GM19099 (cell line): ENCODE data around the gene BLNK.
A peak's percentile ranks its signal among the peaks of the same experiment; 100 is the strongest.

Experiments
- POLR2A ChIP-seq: IDR thresholded peaks from 3 replicates; pipeline ENCODE4 v1.6.1; 2011; ENCODE audit warnings: low read depth; ENCODE audit not compliant: insufficient read length; ENCODE audit errors: extremely low read depth

The BLNK gene

DNA sequence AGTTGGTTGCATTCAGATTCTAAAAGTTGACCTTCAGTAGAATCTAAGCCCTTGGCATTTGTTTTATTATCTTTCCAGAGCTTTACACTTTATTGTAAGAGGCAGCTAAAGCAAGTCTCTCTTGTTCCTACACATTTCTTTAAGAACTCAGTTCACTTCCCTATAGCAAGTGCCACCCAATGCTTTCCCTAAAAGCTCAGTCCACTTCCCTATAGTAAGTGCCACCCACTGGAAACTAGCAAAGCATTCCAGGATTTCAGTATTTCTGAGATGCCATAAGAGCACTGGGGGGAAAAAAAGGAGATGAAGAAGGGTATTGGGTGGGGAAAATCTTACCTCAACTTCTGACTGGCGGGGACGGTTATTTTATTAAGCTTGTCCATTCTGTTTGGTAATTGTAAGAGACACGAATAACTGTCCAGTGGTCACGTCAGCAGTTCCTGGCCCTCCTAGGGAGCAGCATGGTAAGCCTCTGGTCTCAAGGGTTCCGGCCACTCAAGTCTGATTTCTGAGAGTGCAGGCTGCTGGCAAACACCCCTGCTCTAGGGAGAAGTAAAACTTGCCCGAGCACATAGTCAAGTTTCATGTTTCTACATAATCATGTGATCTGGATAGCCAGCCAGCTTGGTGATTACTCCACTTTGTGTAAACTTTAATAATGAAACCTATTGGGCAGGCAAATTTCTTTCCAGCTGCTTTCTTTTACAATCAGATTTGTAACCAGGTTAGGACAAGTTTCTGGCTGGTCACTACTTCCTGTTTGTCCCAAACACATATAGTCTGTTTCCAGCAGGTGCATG is at the start of gene BLNK:
Gene BLNK, minus strand, starts transcription at position 554 of the 800 bp plus-strand sequence. Its CDS starts 171 bp downstream, at position 383.
- TF ChIP-seq POLR2A: peak; percentile 98

DNA sequence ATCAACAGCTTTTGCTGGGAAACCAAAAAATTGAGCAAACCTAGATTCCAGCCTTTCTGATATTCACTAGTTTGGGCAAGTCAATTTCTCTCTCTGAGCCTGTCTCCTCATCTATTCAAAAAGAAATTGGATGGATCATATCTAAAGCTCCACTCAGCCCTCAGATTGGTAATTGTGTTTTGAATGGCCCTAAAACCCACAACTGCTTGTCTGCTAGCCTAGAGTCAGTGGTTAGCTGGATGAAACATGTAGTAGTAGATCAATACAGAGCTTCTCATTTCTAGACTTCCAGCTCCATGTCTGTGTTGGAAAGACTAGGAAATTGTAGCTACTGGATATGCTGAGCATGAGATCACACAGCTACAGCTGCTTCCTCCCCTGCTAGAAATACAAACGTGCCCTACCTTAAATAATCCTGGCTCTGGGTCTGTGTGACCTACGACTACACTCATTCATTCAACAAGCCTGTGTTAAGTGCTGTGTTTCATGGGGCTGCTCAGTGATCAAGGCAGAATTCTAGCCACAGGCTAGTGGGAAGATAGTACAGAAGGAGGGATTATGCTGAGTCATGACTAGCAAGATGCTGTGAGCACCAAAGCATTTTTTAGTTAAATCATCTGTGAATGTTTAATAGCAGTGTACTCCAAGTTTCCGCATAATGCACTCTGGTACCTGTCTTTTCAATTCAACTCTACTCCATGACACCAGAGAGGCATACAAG is 48.5 kb upstream of the BLNK start:
- no peak for TF ChIP-seq POLR2A

DNA sequence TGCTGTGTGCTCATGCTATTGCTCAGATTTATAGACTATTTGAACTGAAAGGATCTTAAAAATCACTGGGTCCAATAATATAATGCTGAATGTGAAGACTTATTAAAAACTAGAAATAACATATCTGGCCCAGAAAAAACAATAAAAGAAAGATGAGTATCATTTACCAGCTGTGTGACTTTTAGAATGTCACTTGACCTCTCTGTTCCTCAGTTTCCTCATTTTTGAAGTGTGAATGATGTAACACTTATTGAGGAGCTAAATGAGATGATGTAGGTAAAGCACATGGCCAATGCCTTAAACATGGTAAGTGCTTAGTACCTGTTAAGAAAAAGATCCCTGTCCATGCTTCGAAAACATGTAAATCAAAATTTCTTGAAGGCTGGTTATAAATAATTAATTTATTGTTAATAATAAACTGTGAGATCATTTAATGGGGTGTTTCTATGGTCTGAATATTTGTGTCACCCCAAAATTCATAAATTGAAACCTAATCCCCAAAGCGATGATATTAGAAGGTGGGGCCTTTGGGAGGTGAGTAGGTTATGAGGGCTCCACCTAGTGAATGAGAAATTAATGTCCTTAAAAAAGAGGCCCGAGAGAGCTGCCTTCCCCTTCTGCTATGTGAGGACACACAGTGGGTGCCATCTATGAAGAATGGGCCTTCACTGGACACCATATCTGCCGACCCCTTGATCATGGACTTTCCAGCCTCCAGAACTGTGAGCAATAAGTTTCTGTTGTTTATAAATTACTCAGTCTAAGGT is 45.9 kb upstream of the BLNK start:
- no peak for TF ChIP-seq POLR2A

DNA sequence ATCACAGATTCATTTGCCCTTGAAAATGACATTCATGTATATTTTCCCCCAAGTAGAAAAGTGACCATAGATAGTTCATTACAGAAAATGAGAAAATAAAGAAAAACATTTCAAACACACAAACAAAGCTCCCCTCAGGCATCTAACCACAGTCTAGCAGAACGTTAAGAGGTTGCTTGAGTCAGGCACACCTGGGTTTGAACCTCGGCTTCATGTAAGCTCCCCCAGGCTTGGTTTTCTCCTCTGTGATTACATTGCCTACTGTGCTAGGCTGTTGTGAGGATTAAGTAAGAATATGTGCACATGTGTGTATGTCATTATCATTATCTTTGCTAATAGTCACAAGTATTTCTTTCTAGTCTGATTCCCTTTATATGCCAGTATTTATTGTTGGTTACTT is 42.0 kb upstream of the BLNK start:
- no peak for TF ChIP-seq POLR2A

DNA sequence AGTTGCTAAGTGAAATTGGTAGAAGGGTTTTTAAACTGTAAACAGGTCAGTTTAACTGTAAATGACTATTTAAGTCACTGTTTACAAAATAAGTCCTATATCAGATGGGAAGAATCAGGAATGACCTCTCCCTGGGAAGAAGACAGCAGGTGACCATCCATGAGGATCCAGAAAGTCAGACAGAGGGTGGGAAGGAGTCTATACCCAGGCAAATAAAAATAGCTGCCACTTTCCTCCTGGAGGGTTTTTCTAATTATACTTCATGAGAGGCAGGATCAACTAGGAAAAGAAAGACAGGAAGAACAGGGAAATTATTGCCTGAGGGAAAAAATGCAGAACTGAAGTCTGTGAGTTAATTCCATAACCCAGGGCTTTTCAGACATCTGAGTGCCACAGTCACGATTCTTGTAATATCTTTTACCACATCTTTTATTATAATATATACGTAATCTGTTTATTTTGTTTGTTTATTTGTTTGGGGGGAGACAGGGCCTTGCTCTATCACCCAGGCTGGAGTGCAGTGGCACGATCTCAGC is 39.9 kb upstream of the BLNK start:
- no peak for TF ChIP-seq POLR2A

DNA sequence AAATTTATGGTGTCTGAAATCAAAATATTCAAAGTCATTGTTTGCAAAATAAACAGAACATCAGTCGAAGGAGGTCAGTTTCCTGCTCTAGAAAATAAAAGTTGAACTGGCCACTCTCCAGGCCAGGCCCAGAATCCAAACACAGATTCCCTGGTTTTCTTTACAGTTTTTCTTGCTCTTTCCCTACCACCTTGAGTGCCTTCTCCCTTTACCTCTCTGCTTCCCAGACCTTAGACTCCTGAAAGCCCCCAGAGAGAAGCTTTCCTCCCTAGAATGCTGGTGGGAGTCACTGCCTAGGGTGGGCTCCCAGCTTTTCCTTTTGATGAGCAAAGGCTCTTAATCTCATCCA is 38.9 kb upstream of the BLNK start:
- TF ChIP-seq POLR2A: no peak

DNA sequence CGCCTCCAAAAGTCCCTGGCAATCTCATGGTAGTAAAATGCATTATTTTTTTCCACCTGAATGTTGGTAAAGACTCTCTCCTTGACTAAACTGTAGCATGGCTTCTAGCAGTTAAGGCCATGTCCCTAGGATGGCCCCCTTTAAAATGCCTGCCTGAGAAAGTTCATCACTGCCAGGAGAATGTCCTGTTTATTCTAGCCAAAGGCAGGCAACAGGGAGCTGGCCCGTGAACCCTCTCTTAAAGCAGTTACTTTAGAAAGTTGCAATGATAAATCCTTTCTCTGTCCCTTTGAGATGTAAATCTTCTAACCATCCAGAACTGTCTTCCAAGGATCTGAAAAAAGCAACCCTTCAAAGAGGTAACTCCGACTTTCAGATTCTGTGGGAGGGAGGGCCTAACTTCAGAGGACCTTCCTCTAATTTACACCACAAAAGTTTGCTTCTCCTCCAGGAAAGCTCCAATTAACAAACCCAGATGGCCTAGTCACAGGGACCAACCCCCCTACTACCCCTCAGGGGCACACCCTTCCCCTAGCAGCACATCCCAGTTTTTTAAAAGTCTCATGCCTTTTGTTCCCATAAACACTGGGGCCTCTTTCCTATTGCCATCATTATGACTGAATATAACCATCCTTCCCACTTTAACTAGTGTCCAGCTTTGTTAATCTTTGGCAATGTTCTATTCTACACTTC is 38.4 kb upstream of the BLNK start:
- no peak for TF ChIP-seq POLR2A

DNA sequence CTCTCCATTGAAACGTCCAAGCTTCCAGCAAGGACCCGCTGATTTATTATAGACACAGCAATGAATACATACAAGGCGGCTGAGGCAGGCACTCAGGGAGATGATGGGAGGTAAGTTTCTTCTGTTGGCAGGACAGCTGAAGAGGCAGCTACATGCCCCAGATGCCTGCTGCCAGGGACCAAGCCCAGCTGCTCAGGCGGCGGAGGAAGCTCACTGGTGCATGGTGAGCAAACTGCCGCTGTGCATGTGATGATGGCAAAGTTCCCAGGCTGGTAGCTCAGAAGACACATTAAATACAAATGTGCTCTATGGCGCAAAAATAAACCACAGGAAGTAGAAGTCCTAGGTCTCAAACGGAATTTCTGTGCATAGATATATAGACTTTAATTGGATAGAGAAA is 35.1 kb upstream of the BLNK start:
- TF ChIP-seq POLR2A: no peak

DNA sequence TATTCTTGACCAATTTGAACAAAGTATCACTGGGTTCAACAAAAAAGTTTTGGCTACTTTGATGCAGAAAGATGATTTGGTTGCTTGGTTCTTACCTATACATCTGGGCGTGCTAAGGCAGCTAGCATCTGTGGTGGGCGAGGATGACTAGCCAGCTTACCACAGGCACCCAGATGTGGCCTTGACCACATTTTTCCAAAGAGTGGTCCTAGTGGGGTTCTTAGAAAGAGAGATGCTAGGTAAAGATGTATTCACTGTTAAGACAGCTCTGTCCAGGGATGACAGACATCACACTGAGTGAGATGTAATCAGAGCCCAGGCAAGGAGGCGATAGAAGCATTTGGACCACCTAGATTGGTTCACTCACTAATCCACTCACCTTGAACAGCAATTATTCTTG is 33.6 kb upstream of the BLNK start:
- no peak for TF ChIP-seq POLR2A

DNA sequence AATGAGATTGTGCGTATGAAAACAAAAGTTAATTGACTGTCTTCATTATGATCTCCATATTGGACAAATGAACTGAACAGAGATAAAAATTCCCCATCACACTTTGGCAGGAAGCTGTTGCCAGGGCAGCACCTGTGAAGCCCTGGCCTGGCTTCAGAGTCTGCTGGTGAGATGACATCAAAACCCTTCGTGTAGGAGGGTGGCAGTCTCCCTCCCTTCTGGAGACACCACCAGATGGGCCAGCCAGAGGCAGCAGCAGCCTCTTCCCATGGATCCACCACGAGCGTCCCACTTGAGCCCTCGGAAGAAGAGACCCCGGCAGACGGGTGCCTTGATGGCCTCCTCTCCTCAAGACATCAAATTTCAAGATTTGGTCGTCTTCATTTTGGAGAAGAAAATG is 32.9 kb upstream of the BLNK start, which contains the start of gene DNTT:
Gene DNTT, plus strand, starts transcription at position 205 of the 400 bp plus-strand sequence. Its CDS starts 64 bp downstream, at position 269.
- no peak for TF ChIP-seq POLR2A

DNA sequence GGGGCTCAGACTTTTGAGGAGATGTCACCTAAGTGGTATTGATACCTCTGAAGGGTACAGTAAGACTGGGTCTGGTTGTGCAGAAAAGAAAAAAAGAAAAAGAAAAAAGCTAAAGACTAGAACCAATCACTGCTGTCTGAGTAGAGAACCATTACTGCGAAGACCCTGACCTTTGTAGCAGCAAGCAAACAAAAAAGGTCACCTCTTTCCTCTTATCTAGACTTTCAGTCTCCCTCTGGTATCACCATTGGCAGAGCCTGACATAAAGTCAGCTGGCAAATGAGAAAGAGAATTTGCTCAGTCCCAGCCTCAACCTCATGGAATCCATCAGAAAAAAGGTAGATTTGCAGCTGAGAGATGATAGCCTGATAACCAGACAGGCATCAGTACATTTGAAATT is 30.2 kb upstream of the BLNK start:
- TF ChIP-seq POLR2A: no peak

DNA sequence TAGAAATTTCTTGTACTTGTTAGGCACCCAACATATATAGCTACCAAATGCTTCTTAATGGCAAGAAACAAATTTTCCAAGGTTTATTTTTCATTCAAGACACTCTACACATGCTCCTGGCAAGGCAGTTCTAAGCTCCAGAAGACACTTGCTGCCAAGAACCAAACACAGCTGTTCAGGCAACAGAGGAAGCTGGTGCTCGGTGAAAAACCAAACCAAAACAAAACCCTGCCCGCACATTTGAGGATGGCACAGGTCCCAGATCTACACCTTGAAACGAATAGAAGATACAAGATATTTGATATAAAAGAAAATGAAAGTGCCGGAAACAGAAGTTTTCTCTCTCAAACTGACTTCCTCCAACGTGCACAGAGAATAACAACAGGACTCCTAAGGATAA is 28.0 kb upstream of the BLNK start:
- TF ChIP-seq POLR2A: no peak

DNA sequence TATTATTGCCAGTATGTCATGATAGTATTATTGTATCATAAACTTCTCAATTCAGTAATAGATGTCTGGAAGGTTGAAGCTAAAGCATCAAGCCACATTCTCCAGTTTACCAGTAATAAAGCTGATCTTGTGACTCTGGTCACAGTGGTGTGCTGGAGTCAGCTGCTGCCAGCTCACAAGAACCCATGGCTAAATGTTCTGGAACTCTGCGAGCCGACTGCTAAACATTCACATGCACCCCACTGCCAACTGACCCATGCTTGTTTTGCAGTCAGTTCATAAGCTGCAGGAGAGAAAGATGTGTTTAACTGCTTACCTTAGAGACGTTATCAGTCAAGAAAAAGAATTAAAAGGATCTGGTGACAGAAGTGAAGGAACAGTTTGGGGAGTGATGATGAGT is 27.0 kb upstream of the BLNK start:
- TF ChIP-seq POLR2A: no peak

DNA sequence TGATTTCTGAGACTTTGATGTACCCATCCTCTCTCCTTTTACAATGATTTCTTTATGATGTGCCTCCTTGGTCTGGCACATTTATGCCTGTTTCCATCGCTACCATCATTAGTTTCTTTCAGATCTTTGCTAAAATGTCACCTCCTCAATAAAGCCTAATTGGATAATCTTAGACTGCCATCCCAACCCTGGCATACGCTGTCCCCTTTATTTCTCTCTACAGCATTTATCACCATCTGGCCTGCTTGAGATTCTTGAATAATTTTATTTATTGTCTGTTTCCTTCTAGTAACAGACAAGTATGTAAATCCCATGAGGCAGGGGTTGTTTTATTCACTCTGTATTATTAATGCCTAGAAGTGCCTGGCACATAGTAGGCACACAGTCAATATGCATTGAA is 26.1 kb upstream of the BLNK start:
- TF ChIP-seq POLR2A: no peak

DNA sequence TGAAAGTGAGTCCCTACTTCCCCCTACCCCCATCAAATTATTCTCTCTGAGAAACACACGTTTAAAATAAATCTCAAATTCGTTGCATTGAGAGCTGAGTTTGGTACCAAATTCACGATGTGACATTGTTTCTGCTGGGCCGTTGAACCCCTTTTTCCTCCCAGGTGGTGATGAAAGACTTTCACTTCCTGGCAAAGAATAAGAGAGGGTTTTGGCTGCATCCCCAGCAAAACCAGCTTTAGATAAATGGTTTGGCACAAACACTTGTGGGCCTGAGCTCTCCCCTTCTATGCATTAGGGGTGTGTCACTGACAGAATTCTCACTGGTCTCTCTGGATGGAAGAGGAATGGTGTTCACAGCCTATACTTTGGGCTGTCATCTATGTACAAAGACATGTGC is 24.1 kb upstream of the BLNK start:
- TF ChIP-seq POLR2A: no peak
